Suprapubic skin (tissue), 4 donors: ENCODE measurements around the gene CCDC77. TPM values are rescaled to one million over a fixed set of nuclear protein-coding genes. Genes with fewer than 3 reads are reported as not detected.
"Not testable (repeated sequence)": the region's sequence is repeated elsewhere in the genome, so short reads cannot be mapped to it uniquely, and the experiment has no call there.

ENCODE experiments used
- DNase-seq, 2 donors: peaks; one replicate each; pipeline ENCODE4 v3.0.0-alpha.2; 2019; ENCODE audit warnings: low spot score in 2 of 2
- H3K27ac ChIP-seq: fragments of 200-600 bp; sonication (generic); one replicate; pipeline ENCODE4 v1.5.1; 2019
- H3K27me3 ChIP-seq: fragments of 200-600 bp; sonication (generic); one replicate; pipeline ENCODE4 v1.5.1; 2019
- H3K36me3 ChIP-seq: fragments of 200-600 bp; sonication (generic); one replicate; pipeline ENCODE4 v1.5.1; 2019
- H3K4me1 ChIP-seq: fragments of 200-600 bp; sonication (generic); one replicate; pipeline ENCODE4 v1.5.1; 2019
- H3K4me3 ChIP-seq: fragments of 200-600 bp; sonication (generic); one replicate; pipeline ENCODE4 v1.5.1; 2019; ENCODE audit warnings: mild to moderate bottlenecking
- H3K9me3 ChIP-seq: fragments of 200-600 bp; sonication (generic); one replicate; pipeline ENCODE4 v1.5.1; 2019
- CTCF ChIP-seq, 2 donors: fragments of 200-600 bp in 1 of 2; fragments of 450-650 bp in 1 of 2; sonication (generic) in 1 of 2; IDR thresholded peaks; one replicate each; pipeline ENCODE4 v1.5.1; 2016 to 2019; ENCODE audit warnings: antibody characterized with exemption in 2 of 2, mild to moderate bottlenecking in 1 of 2, moderate library complexity in 1 of 2
- EP300 ChIP-seq: sonication (generic); formaldehyde crosslinking; IDR thresholded peaks from one replicate; pipeline ENCODE4 v1.6.1; 2017; ENCODE audit warnings: antibody characterized with exemption
- POLR2A ChIP-seq, 2 donors: fragments of 450-650 bp; IDR thresholded peaks; one replicate each; pipeline ENCODE4 v1.6.1; 2017; ENCODE audit warnings: antibody characterized with exemption in 2 of 2, mild to moderate bottlenecking in 2 of 2, moderate library complexity in 2 of 2
- POLR2AphosphoS5 ChIP-seq, 3 donors: sonication (generic); formaldehyde crosslinking; IDR thresholded peaks; one replicate each; pipeline ENCODE4 v1.6.1; 2017; ENCODE audit warnings: antibody characterized with exemption in 3 of 3
- WGBS: methylation state at CpG from one replicate; pipeline ENCODE4 v1.1.5; 2018; 5-methylcytosine and 5-hydroxymethylcytosine counted together
- total RNA-seq, 4 donors: library from RNA; depleted of rRNA; stranded (reverse); fragments of >200 nt; gene quantifications; one replicate each; pipeline ENCODE4 v1.1.0, GENCODE V29; 2016

The CCDC77 gene
- total RNA-seq = 1 to 10 TPM; 5.1 to 9.7 (median 6.8) TPM

GRCh38 chr12:401235-402028, at the start of gene CCDC77:
TSS of gene CCDC77 (plus strand) at chr12:401644. CDS start at chr12:409384, 7,740 bp downstream.
- Histone ChIP-seq H3K4me3 (peak within 1 kb of the TSS; percentile 75), H3K27me3 (no peaks in the 10 kb centered on the region), H3K27ac (peak within 1 kb of the TSS; percentile 72), H3K4me1 (peaks cover 14% of the 10 kb centered on the region), H3K9me3 (no peaks in the 10 kb centered on the region), H3K36me3 (no peaks in the 10 kb centered on the region)
- no peak for TF ChIP-seq EP300
- peak in 1 of 3 donors; percentile 59 for TF ChIP-seq POLR2AphosphoS5 (IDR thresholded peaks at IDR 0.05)
- peak in 1 of 2 donors; percentile 10 for TF ChIP-seq POLR2A (IDR thresholded peaks at IDR 0.05)
- under 1% methylated on average over 42 of the region's 45 CpGs for whole genome bisulfite sequencing
- DNase-seq = peak; percentile 94 to 96

- DNase-seq = no peak
- H3K27me3 ChIP-seq = no peaks in the 10 kb centered on the region
- H3K4me1 ChIP-seq = no peaks in the 10 kb centered on the region
- H3K4me3 ChIP-seq = no peak overlapping the region
- TF ChIP-seq POLR2A (IDR thresholded peaks at IDR 0.05) = no peak
- TF ChIP-seq CTCF (IDR thresholded peaks at IDR 0.05) = no peak
- TF ChIP-seq POLR2AphosphoS5 (IDR thresholded peaks at IDR 0.05) = no peak
- TF ChIP-seq EP300 = no peak
- 83% methylated on average over 7 of the region's 7 CpGs for WGBS
- no peak overlapping the region for H3K27ac ChIP-seq
- H3K36me3 ChIP-seq = peaks cover 92% of the 10 kb centered on the region
- H3K9me3 ChIP-seq = no peaks in the 10 kb centered on the region
Observed at GRCh38 chr12:356276-356988, 45.0 kb upstream of the CCDC77 start.

- no peaks in the 10 kb centered on the region for H3K4me1 ChIP-seq
- 97% methylated on average over 1 of the region's 1 CpG for WGBS
- no peaks in the 10 kb centered on the region for H3K9me3 ChIP-seq
- H3K27ac ChIP-seq = no peak overlapping the region
- TF ChIP-seq POLR2AphosphoS5 (IDR thresholded peaks at IDR 0.05) (no peak), EP300 (no peak), CTCF (IDR thresholded peaks at IDR 0.05) (no peak), POLR2A (IDR thresholded peaks at IDR 0.05) (no peak)
- H3K4me3 ChIP-seq = no peak overlapping the region
- DNase-seq = no peak
- H3K36me3 ChIP-seq = peaks cover 92% of the 10 kb centered on the region
- no peaks in the 10 kb centered on the region for H3K27me3 ChIP-seq
Observed at GRCh38 chr12:359091-359490, 42.4 kb upstream of the CCDC77 start.

- 91% methylated on average over 2 of the region's 2 CpGs for WGBS
- Histone ChIP-seq H3K36me3 (peaks cover 84% of the 10 kb centered on the region), H3K27me3 (no peaks in the 10 kb centered on the region), H3K4me3 (no peak overlapping the region), H3K4me1 (no peaks in the 10 kb centered on the region), H3K9me3 (peaks cover 6% of the 10 kb centered on the region), H3K27ac (no peak overlapping the region)
- DNase-seq = no peak
- TF ChIP-seq CTCF (IDR thresholded peaks at IDR 0.05) = no peak
- no peak for TF ChIP-seq EP300
- TF ChIP-seq POLR2AphosphoS5 (IDR thresholded peaks at IDR 0.05) = no peak
- no peak for TF ChIP-seq POLR2A (IDR thresholded peaks at IDR 0.05)
Observed at GRCh38 chr12:366820-367219, 34.6 kb upstream of the CCDC77 start.

- no peak for DNase-seq
- no peak for TF ChIP-seq POLR2A (IDR thresholded peaks at IDR 0.05)
- Histone ChIP-seq H3K27me3 (no peaks in the 10 kb centered on the region), H3K4me3 (no peak overlapping the region), H3K9me3 (peaks cover 6% of the 10 kb centered on the region), H3K36me3 (peaks cover 73% of the 10 kb centered on the region), H3K4me1 (no peaks in the 10 kb centered on the region), H3K27ac (no peak overlapping the region)
- 94% methylated on average over 1 of the region's 1 CpG for WGBS
Observed at GRCh38 chr12:367972-368371, 33.5 kb upstream of the CCDC77 start.

GRCh38 chr12:370739-371485, 30.5 kb upstream of the CCDC77 start:
- not testable (repeated sequence) for DNase-seq, H3K9me3 ChIP-seq, H3K27ac ChIP-seq, H3K4me3 ChIP-seq, H3K4me1 ChIP-seq, H3K27me3 ChIP-seq
- WGBS = 97% methylated on average over 5 of the region's 5 CpGs
- peaks cover 54% of the 10 kb centered on the region for H3K36me3 ChIP-seq
